Astrocyte (in vitro differentiated cells and primary cell): Measurements from ENCODE around the gene USH1C.

Experiments used
- EZH2 ChIP-seq: IDR thresholded peaks from 2 replicates; pipeline ENCODE4 v1.6.1; 2012; ENCODE audit warnings: mild to moderate bottlenecking, low read length, inconsistent platforms; ENCODE audit not compliant: insufficient read depth
- TF ChIP-seq, protein P1 (sequence below): IDR thresholded peaks from 2 replicates; pipeline ENCODE4 v1.5.1; 2011; ENCODE audit warnings: low read depth, mild to moderate bottlenecking, inconsistent platforms, low read length, moderate library complexity; ENCODE audit not compliant: insufficient read depth

GRCh38 chr11:17496406-17496805, 47.8 kb downstream of the USH1C start:
- TF ChIP-seq, protein P1, sequence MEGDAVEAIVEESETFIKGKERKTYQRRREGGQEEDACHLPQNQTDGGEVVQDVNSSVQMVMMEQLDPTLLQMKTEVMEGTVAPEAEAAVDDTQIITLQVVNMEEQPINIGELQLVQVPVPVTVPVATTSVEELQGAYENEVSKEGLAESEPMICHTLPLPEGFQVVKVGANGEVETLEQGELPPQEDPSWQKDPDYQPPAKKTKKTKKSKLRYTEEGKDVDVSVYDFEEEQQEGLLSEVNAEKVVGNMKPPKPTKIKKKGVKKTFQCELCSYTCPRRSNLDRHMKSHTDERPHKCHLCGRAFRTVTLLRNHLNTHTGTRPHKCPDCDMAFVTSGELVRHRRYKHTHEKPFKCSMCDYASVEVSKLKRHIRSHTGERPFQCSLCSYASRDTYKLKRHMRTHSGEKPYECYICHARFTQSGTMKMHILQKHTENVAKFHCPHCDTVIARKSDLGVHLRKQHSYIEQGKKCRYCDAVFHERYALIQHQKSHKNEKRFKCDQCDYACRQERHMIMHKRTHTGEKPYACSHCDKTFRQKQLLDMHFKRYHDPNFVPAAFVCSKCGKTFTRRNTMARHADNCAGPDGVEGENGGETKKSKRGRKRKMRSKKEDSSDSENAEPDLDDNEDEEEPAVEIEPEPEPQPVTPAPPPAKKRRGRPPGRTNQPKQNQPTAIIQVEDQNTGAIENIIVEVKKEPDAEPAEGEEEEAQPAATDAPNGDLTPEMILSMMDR, result no peak
- no peak for TF ChIP-seq EZH2
